IMR-90 (cell line): ENCODE measurements around the gene CRABP1. TPM values are rescaled to one million over a fixed set of nuclear protein-coding genes. Genes with fewer than 3 reads are reported as not detected.

Source experiments
- ATAC-seq: fragments of 200-7000 bp; cut with Tn5 transposase; 2 replicates; pipeline ENCODE4 v1.9.1; 2020; ENCODE audit warnings: low read depth, mild to moderate bottlenecking, moderate library complexity
- BruUV-seq: library from RNA; stranded (reverse); fragments of 400-500 nt; replicated peaks from 2 replicates; lab custom pipeline; 2021; lab: Mats Ljungman, UMichigan
- CTCF ChIA-PET: fragments of 300-600 bp; formaldehyde crosslinking; extraction: SDS; loops from one replicate; lab custom pipeline; 2021; ENCODE audit warnings: antibody characterized with exemption; lab: Yijun Ruan, JAX
- POLR2A ChIA-PET: fragments of 300-600 bp; sonication (Branson Sonifier 250); formaldehyde crosslinking; loops from one replicate; lab custom pipeline; 2022; ENCODE audit warnings: antibody characterized with exemption; ENCODE audit not compliant: unreplicated experiment; lab: Charles Lee
- DNase-seq: peaks from one replicate; pipeline ENCODE4 v3.0.0; 2013
- H2AFZ ChIP-seq: replicated peaks from 2 replicates; pipeline ENCODE3; 2013; ENCODE audit warnings: low read length, mild to moderate bottlenecking; ENCODE audit not compliant: poor library complexity
- H2AK5ac ChIP-seq: 2 replicates; pipeline ENCODE4 v1.6.1; 2013; ENCODE audit warnings: low read depth, low read length, inconsistent platforms
- H2AK9ac ChIP-seq: replicated peaks from 2 replicates; pipeline ENCODE3; 2013; ENCODE audit warnings: mild to moderate bottlenecking, low read depth, low read length, moderate library complexity; ENCODE audit not compliant: poor library complexity
- H2BK120ac ChIP-seq: 2 replicates; pipeline ENCODE4 v1.6.1; 2013; ENCODE audit warnings: low read depth, low read length, inconsistent platforms
- H2BK15ac ChIP-seq: 3 replicates; pipeline ENCODE4 v1.6.1; 2013; ENCODE audit warnings: low read depth, low read length, inconsistent platforms
- H2BK20ac ChIP-seq: 2 replicates; pipeline ENCODE4 v1.6.1; 2013; ENCODE audit warnings: low read depth, mild to moderate bottlenecking, inconsistent platforms, low read length, moderate library complexity
- H2BK5ac ChIP-seq: 2 replicates; pipeline ENCODE4 v1.6.1; 2013; ENCODE audit warnings: mild to moderate bottlenecking, low read depth, low read length, inconsistent platforms; ENCODE audit not compliant: poor library complexity, severe bottlenecking
- H3K14ac ChIP-seq: replicated peaks from 2 replicates; pipeline ENCODE4 v1.6.1; 2013; ENCODE audit warnings: low read depth, low read length, inconsistent platforms
- H3K18ac ChIP-seq: 2 replicates; pipeline ENCODE4 v1.6.1; 2013; ENCODE audit warnings: low read depth, low read length, control low read depth
- H3K23ac ChIP-seq: 2 replicates; pipeline ENCODE4 v1.6.1; 2013; ENCODE audit warnings: low read depth, low read length, inconsistent platforms
- H3K27ac ChIP-seq: 2 replicates; pipeline ENCODE4 v1.5.1; 2013; ENCODE audit warnings: mild to moderate bottlenecking, control low read depth, low read length; ENCODE audit not compliant: insufficient read depth
- H3K27me3 ChIP-seq: 2 replicates; pipeline ENCODE4 v1.6.1; 2013; ENCODE audit warnings: low read length; ENCODE audit not compliant: control insufficient read depth, insufficient read depth
- H3K36me3 ChIP-seq: 2 replicates; pipeline ENCODE4 v1.6.1; 2013; ENCODE audit warnings: low read length, mixed read lengths; ENCODE audit not compliant: control insufficient read depth, insufficient read depth
- H3K4ac ChIP-seq: 2 replicates; pipeline ENCODE4 v1.6.1; 2013; ENCODE audit warnings: low read depth, low read length, inconsistent platforms
- H3K4me1 ChIP-seq: 2 replicates; pipeline ENCODE4 v1.6.1; 2013; ENCODE audit warnings: low read length, mixed read lengths; ENCODE audit not compliant: control insufficient read depth, insufficient read depth
- H3K4me2 ChIP-seq: 2 replicates; pipeline ENCODE4 v1.6.1; 2013; ENCODE audit warnings: low read depth, mild to moderate bottlenecking, control low read depth, low read length, moderate library complexity
- H3K4me3 ChIP-seq: 2 replicates; pipeline ENCODE4 v1.5.1; 2013; ENCODE audit warnings: low read depth, mild to moderate bottlenecking, control low read depth, low read length, moderate library complexity; ENCODE audit not compliant: insufficient read depth
- H3K56ac ChIP-seq: 2 replicates; pipeline ENCODE4 v1.6.1; 2013; ENCODE audit warnings: low read length, inconsistent platforms; ENCODE audit not compliant: insufficient read depth; ENCODE audit errors: extremely low read depth
- H3K79me1 ChIP-seq, 2 experiments: 2 replicates each; pipeline ENCODE4 v1.6.1; 2013; ENCODE audit warnings: low read length in 2 of 2, inconsistent platforms in 1 of 2, low read depth in 1 of 2
- H3K9ac ChIP-seq: 2 replicates; pipeline ENCODE4 v1.6.1; 2013; ENCODE audit warnings: low read depth, low read length, control low read depth
- H3K9me1 ChIP-seq: 2 replicates; pipeline ENCODE4 v1.6.1; 2013; ENCODE audit warnings: low read length, inconsistent platforms; ENCODE audit not compliant: insufficient read depth
- H3K9me3 ChIP-seq: 2 replicates; pipeline ENCODE4 v1.6.1; 2013; ENCODE audit warnings: low read length; ENCODE audit not compliant: control insufficient read depth, insufficient read depth
- H4K20me1 ChIP-seq: 2 replicates; pipeline ENCODE4 v1.6.1; 2013; ENCODE audit warnings: low read length, inconsistent platforms; ENCODE audit not compliant: insufficient read depth
- H4K5ac ChIP-seq: 2 replicates; pipeline ENCODE4 v1.6.1; 2013; ENCODE audit warnings: mild to moderate bottlenecking, low read depth, low read length, control low read depth
- H4K8ac ChIP-seq, 2 experiments: 2 replicates each; pipeline ENCODE4 v1.6.1; 2013; ENCODE audit warnings: low read depth in 2 of 2, low read length in 2 of 2, control low read depth in 1 of 2, inconsistent platforms in 1 of 2
- H4K91ac ChIP-seq: 2 replicates; pipeline ENCODE4 v1.6.1; 2013; ENCODE audit warnings: low read depth, low read length, inconsistent platforms; ENCODE audit not compliant: insufficient read depth
- BHLHE40 ChIP-seq: fragments of 150-350 bp; IDR thresholded peaks from 2 replicates; pipeline ENCODE4 v1.6.1; 2016; ENCODE audit warnings: mild to moderate bottlenecking, low read depth, low read length
- CEBPB ChIP-seq: IDR thresholded peaks from 2 replicates; pipeline ENCODE4 v1.6.1; 2012; ENCODE audit warnings: low read depth, low read length, improper control_type of control experiment
- CHD1 ChIP-seq: IDR thresholded peaks from 2 replicates; pipeline ENCODE4 v1.6.1; 2012; ENCODE audit warnings: low read depth, low read length, improper control_type of control experiment
- CTCF ChIP-seq: conservative IDR thresholded peaks from 2 replicates; pipeline ENCODE4 v1.5.1; 2012; ENCODE audit warnings: mild to moderate bottlenecking, low read depth, low read length, improper control_type of control experiment
- ELK1 ChIP-seq: fragments of 150-350 bp; IDR thresholded peaks from 2 replicates; pipeline ENCODE4 v1.6.1; 2016; ENCODE audit warnings: low read depth, mild to moderate bottlenecking, low read length, moderate library complexity, borderline replicate concordance
- FOS ChIP-seq: fragments of 150-350 bp; IDR thresholded peaks from 2 replicates; pipeline ENCODE4 v1.6.1; 2016; ENCODE audit warnings: low read depth, low read length
- MAFK ChIP-seq: IDR thresholded peaks from 2 replicates; pipeline ENCODE4 v1.6.1; 2012; ENCODE audit warnings: low read depth, low read length, improper control_type of control experiment
- MXI1 ChIP-seq: IDR thresholded peaks from 2 replicates; pipeline ENCODE4 v1.6.1; 2012; ENCODE audit warnings: low read depth, mild to moderate bottlenecking, low read length, moderate library complexity, borderline replicate concordance
- NFE2L2 ChIP-seq: fragments of 150-350 bp; IDR thresholded peaks from 2 replicates; pipeline ENCODE4 v1.6.1; 2016; ENCODE audit warnings: low read depth, mild to moderate bottlenecking, low read length
- POLR2A ChIP-seq: IDR thresholded peaks from 2 replicates; pipeline ENCODE4 v1.6.1; 2012; ENCODE audit warnings: mild to moderate bottlenecking, low read depth, low read length
- RAD21 ChIP-seq: IDR thresholded peaks from 2 replicates; pipeline ENCODE4 v1.6.1; 2012; ENCODE audit warnings: low read length, improper control_type of control experiment
- RFX5 ChIP-seq: IDR thresholded peaks from 2 replicates; pipeline ENCODE4 v1.8.0; 2012; ENCODE audit warnings: low read depth, mild to moderate bottlenecking, low read length, moderate library complexity
- SMC3 ChIP-seq: fragments of 150-350 bp; IDR thresholded peaks from 2 replicates; pipeline ENCODE4 v1.6.1; 2016; ENCODE audit warnings: low read depth, mild to moderate bottlenecking, antibody characterized with exemption, low read length, moderate library complexity
- WGBS, 2 experiments: methylation state at CpG; one replicate each; pipeline versions ENCODE4 v1.1.5 to v1.1.7; 2013; ENCODE audit warnings: missing lambda C conversion rate in 2 of 2; ENCODE audit not compliant: insufficient read length in 1 of 2; ENCODE audit errors: extremely low coverage in 2 of 2; 5-methylcytosine and 5-hydroxymethylcytosine counted together
- dilution Hi-C: fragments of 300-500 bp; cut with HindIII; formaldehyde crosslinking; loops from one replicate; pipeline ENCODE4 v1.14.3; 2018; ENCODE audit warnings: low sequenced_read_pairs; ENCODE audit not compliant: unreplicated experiment
- in situ Hi-C: fragments of 300-500 bp; cut with MboI; formaldehyde crosslinking; loops from 3 replicates; pipeline ENCODE4 v1.14.3; 2019; ENCODE audit warnings: low sequenced_read_pairs, inconsistent platforms, mixed read lengths
- intact Hi-C: fragments of 100-400 bp; cut with micrococcal nuclease; formaldehyde crosslinking; loops from 2 replicates; pipeline ENCODE4 v1.10.0; 2022
- polyA plus RNA-seq, 3 experiments: library from polyadenylated mRNA; depleted of rRNA; stranded (reverse); fragments of >200 nt; gene quantifications; 2 replicates each; pipeline ENCODE4 v1.2.3, GENCODE V29; 2012; ENCODE audit warnings: low replicate concordance in 1 of 3
- total RNA-seq: library from RNA; depleted of rRNA; stranded (reverse); fragments of >200 nt; gene quantifications from 2 replicates; pipeline ENCODE4 v1.2.3, GENCODE V29; 2012
- TF ChIP-seq, protein P1 (sequence below): fragments of 150-350 bp; IDR thresholded peaks from 2 replicates; pipeline ENCODE4 v1.6.1; 2017; ENCODE audit warnings: mild to moderate bottlenecking, antibody characterized with exemption, low read length, low read depth

The CRABP1 gene
- total and polyA plus RNA-seq, 2 of the 4 experiments (the other 2 are of a cell fraction), result not detected

- Histone ChIP-seq H2AK9ac (no peak overlapping the region), H2AFZ (no peak overlapping the region), H3K18ac (no peak overlapping the region), H3K36me3 (no peaks in the 10 kb centered on the region), H3K9me3 (no peaks in the 10 kb centered on the region), H3K9ac (no peak overlapping the region), H2BK120ac (no peak overlapping the region), H3K27ac (no peak overlapping the region), H2BK15ac (no peak overlapping the region), H3K4me1 (no peaks in the 10 kb centered on the region), H3K4ac (no peak overlapping the region), H2BK5ac (no peak overlapping the region), H4K5ac (no peak overlapping the region), H4K20me1 (no peaks in the 10 kb centered on the region), H3K79me1 (no peaks in the 10 kb centered on the region), H3K4me3 (no peak overlapping the region), H2AK5ac (no peak overlapping the region), H4K91ac (no peak overlapping the region), H3K23ac (no peak overlapping the region), H2BK20ac (no peak overlapping the region), H3K9me1 (no peaks in the 10 kb centered on the region), H4K8ac (no peak overlapping the region), H3K27me3 (peaks cover 47% of the 10 kb centered on the region), H3K14ac (no peak overlapping the region), H3K56ac (no peak overlapping the region), H3K4me2 (no peak overlapping the region)
- ChIA-PET POLR2A (no interaction called here), CTCF (interaction anchor here (0.9 kb wide), 1 partner anchor 35 kb away, joined by 4 read pairs; no protein-coding TSS in a partner anchor)
- in situ Hi-C loops (no loop called here), dilution Hi-C loops (no loop called here), intact Hi-C loops (no loop called here)
- TF ChIP-seq CEBPB, result no peak
- no peak for TF ChIP-seq CHD1
- TF ChIP-seq RAD21, result no peak
- TF ChIP-seq MXI1, result no peak
- TF ChIP-seq FOS, result no peak
- TF ChIP-seq, protein P1, sequence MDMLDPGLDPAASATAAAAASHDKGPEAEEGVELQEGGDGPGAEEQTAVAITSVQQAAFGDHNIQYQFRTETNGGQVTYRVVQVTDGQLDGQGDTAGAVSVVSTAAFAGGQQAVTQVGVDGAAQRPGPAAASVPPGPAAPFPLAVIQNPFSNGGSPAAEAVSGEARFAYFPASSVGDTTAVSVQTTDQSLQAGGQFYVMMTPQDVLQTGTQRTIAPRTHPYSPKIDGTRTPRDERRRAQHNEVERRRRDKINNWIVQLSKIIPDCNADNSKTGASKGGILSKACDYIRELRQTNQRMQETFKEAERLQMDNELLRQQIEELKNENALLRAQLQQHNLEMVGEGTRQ, result no peak
- no peak for TF ChIP-seq POLR2A
- TF ChIP-seq NFE2L2, result no peak
- TF ChIP-seq SMC3, result no peak
- TF ChIP-seq BHLHE40, result no peak
- no peak for TF ChIP-seq ELK1
- TF ChIP-seq RFX5, result no peak
- no peak for TF ChIP-seq MAFK
- no peak for TF ChIP-seq CTCF
- ATAC-seq (peak; percentile 17; the same call in 1 of the 2 replicates), DNase-seq (no peak)
- 43% methylated on average over 13 of the region's 17 CpGs; no CpG with 5 or more reads in 1 of the 2 experiments for WGBS, 2 experiments
- BruUV-seq, result no TSS peak
Measured at GRCh38 chr15:78347586-78348543, 7.7 kb downstream of the CRABP1 start.
